Subcutaneous adipose tissue (tissue), 4 donors: ENCODE data around the gene ADGRD2. TPM values are rescaled to one million over a fixed set of nuclear protein-coding genes. Genes with fewer than 3 reads are reported as not detected.

Source experiments
- CTCF ChIP-seq: fragments of 450-650 bp; IDR thresholded peaks from one replicate; pipeline ENCODE4 v1.5.1; 2016; ENCODE audit warnings: low read depth, mild to moderate bottlenecking, control low read depth, antibody characterized with exemption, moderate library complexity
- total RNA-seq, 4 donors: library from RNA; depleted of rRNA; stranded (reverse); fragments of >200 nt; gene quantifications; one replicate each; pipeline ENCODE4 v1.1.0, GENCODE V29; 2016

The ADGRD2 gene
- total RNA-seq, 4 donors from 2014 or later = not detected

GRCh38 chr9:124500028-124500795 is 50.0 kb downstream of the ADGRD2 start:
- TF ChIP-seq CTCF = no peak

GRCh38 chr9:124500796-124501611 is 50.8 kb downstream of the ADGRD2 start:
- no peak for TF ChIP-seq CTCF

- no peak for TF ChIP-seq CTCF
These were observed 51.6 kb downstream of the ADGRD2 start for GRCh38 chr9:124501771-124502320.

GRCh38 chr9:124502711-124503702 is 52.8 kb downstream of the ADGRD2 start:
- no peak for TF ChIP-seq CTCF

- no peak for TF ChIP-seq CTCF
These were observed 53.7 kb downstream of the ADGRD2 start for GRCh38 chr9:124503713-124504529.

- TF ChIP-seq CTCF = no peak
These were observed 54.3 kb downstream of the ADGRD2 start for GRCh38 chr9:124504530-124505005.
